Endothelial cell of umbilical vein (primary cell): ENCODE measurements around the gene ACAA1. TPM values are rescaled to one million over a fixed set of nuclear protein-coding genes. Genes with fewer than 3 reads are reported as not detected.

Experiments
- BruUV-seq: library from RNA; stranded (reverse); fragments of 400-500 nt; replicated peaks from 2 replicates; lab custom pipeline; 2021; lab: Mats Ljungman, UMichigan
- CTCF ChIA-PET: fragments of 300-600, 350-600 bp; sonication (Branson Sonifier 250); formaldehyde crosslinking; loops from one replicate; lab custom pipeline; 2021; ENCODE audit warnings: antibody characterized with exemption, inconsistent platforms; lab: Charles Lee
- POLR2A ChIA-PET: fragments of 300-600, 350-600 bp; sonication (Branson Sonifier 250); formaldehyde crosslinking; loops from one replicate; lab custom pipeline; 2021; ENCODE audit warnings: antibody characterized with exemption, inconsistent platforms; lab: Charles Lee
- DNase-seq: peaks from one replicate; pipeline ENCODE4 v3.0.0-alpha.2; 2011; ENCODE audit warnings: low read depth, low spot score
- FAIRE-seq: peaks from 2 replicates; lab custom pipeline; 2011; peaks lifted over from hg19 to GRCh38; lab: Jason Lieb, UNC
- H2AFZ ChIP-seq: 2 replicates; pipeline ENCODE4 v1.6.0; 2012; ENCODE audit warnings: low read depth, low read length, control low read depth, inconsistent platforms
- H3K27ac ChIP-seq: 2 replicates; pipeline ENCODE4 v1.5.1; 2011; ENCODE audit warnings: low read depth, mild to moderate bottlenecking, control low read depth, low read length, moderate library complexity; ENCODE audit not compliant: insufficient read depth
- H3K27me3 ChIP-seq, 2 experiments: 2 replicates each; pipeline versions ENCODE4 v1.6.0 to v1.6.1; 2011; ENCODE audit warnings: low read length in 2 of 2, mixed read lengths in 1 of 2; ENCODE audit not compliant: control insufficient read depth in 2 of 2, insufficient read depth in 2 of 2
- H3K36me3 ChIP-seq, 2 experiments: 2 replicates in 1 of 2; 3 replicates in 1 of 2; pipeline ENCODE4 v1.5.1; 2011; ENCODE audit warnings: low read length in 2 of 2, mild to moderate bottlenecking in 1 of 2, moderate library complexity in 1 of 2; ENCODE audit not compliant: control insufficient read depth in 2 of 2, insufficient read depth in 2 of 2; ENCODE audit errors: extremely low read depth in 1 of 2
- H3K4me1 ChIP-seq: 3 replicates; pipeline ENCODE4 v1.5.1; 2011; ENCODE audit warnings: mild to moderate bottlenecking, low read length; ENCODE audit not compliant: control insufficient read depth, insufficient read depth; ENCODE audit errors: extremely low read depth
- H3K4me2 ChIP-seq: 2 replicates; pipeline ENCODE4 v1.6.1; 2011; ENCODE audit warnings: low read length, control low read depth, mixed read lengths; ENCODE audit not compliant: insufficient read depth
- H3K4me3 ChIP-seq, 3 experiments: fragments of 200-600 bp in 1 of 3; sonication (generic), shearing (Covaris generic) in 1 of 3; replicated peaks in 1 of 3; 2 replicates each; pipeline ENCODE4 v1.5.1; 2011 to 2016; ENCODE audit warnings: control low read depth in 3 of 3, low read length in 3 of 3, mild to moderate bottlenecking in 2 of 3, inconsistent platforms in 1 of 3, low read depth in 1 of 3, moderate library complexity in 1 of 3; ENCODE audit not compliant: insufficient read depth in 1 of 3
- H3K79me2 ChIP-seq: 2 replicates; pipeline ENCODE4 v1.6.0; 2012; ENCODE audit warnings: low read length, inconsistent platforms; ENCODE audit not compliant: control insufficient read depth, insufficient read depth
- H3K9ac ChIP-seq: replicated peaks from 2 replicates; pipeline ENCODE3; 2011; ENCODE audit warnings: low read length, control low read depth; ENCODE audit not compliant: insufficient read depth; ENCODE audit errors: extremely low read depth
- H3K9me1 ChIP-seq: replicated peaks from 3 replicates; pipeline ENCODE4 v1.6.0; 2011; ENCODE audit warnings: mild to moderate bottlenecking, low read length; ENCODE audit not compliant: control insufficient read depth, insufficient read depth; ENCODE audit errors: extremely low read depth
- H3K9me3 ChIP-seq: replicated peaks from 2 replicates; pipeline ENCODE4 v1.5.1; 2012; ENCODE audit warnings: low read length, inconsistent platforms; ENCODE audit not compliant: control insufficient read depth, insufficient read depth
- H4K20me1 ChIP-seq: replicated peaks from 2 replicates; pipeline ENCODE3; 2011; ENCODE audit warnings: mild to moderate bottlenecking, low read length; ENCODE audit not compliant: control insufficient read depth, insufficient read depth; ENCODE audit errors: extremely low read depth
- EZH2 ChIP-seq: IDR thresholded peaks from 2 replicates; pipeline ENCODE4 v1.6.1; 2012; ENCODE audit warnings: borderline replicate concordance, low read depth, mild to moderate bottlenecking, moderate library complexity, low read length, inconsistent platforms; ENCODE audit not compliant: severe bottlenecking
- FOS ChIP-seq: IDR thresholded peaks from 2 replicates; pipeline ENCODE4 v1.6.1; 2011; ENCODE audit warnings: mild to moderate bottlenecking, low read length, moderate library complexity, borderline replicate concordance; ENCODE audit not compliant: insufficient read depth
- GATA2 ChIP-seq: IDR thresholded peaks from 2 replicates; pipeline ENCODE4 v1.7.0; 2011; ENCODE audit warnings: low read depth, mild to moderate bottlenecking, moderate library complexity, mixed read lengths, low read length; ENCODE audit not compliant: insufficient read length, insufficient read depth
- JUN ChIP-seq: IDR thresholded peaks from 2 replicates; pipeline ENCODE4 v1.6.1; 2011; ENCODE audit warnings: borderline replicate concordance, low read depth; ENCODE audit not compliant: insufficient read length, insufficient read depth
- MAX ChIP-seq: IDR thresholded peaks from 2 replicates; pipeline ENCODE4 v1.6.1; 2011; ENCODE audit not compliant: insufficient read depth, insufficient read length
- MYC ChIP-seq: IDR thresholded peaks from one replicate; pipeline ENCODE4 v1.6.1; 2011; ENCODE audit warnings: mild to moderate bottlenecking, low read depth, low read length
- POLR2A ChIP-seq: IDR thresholded peaks from 2 replicates; pipeline ENCODE4 v1.6.1; 2012; ENCODE audit warnings: low read depth, mild to moderate bottlenecking, control low read depth, low read length
- POLR2AphosphoS5 ChIP-seq: IDR thresholded peaks from 2 replicates; pipeline ENCODE4 v1.6.1; 2012; ENCODE audit warnings: low read depth, mild to moderate bottlenecking, control low read depth, low read length, moderate library complexity; ENCODE audit not compliant: insufficient read depth
- dilution Hi-C: fragments of 300-500 bp; cut with MboI; formaldehyde crosslinking; loops from one replicate; pipeline ENCODE4 v1.15.0; 2019; ENCODE audit warnings: low sequenced_read_pairs; ENCODE audit not compliant: extremely low pct_ligation_motif_present
- intact Hi-C: fragments of 100-400 bp; cut with micrococcal nuclease; formaldehyde crosslinking; loops from one replicate; pipeline ENCODE4 v1.10.0; 2022
- polyA plus RNA-seq, 4 experiments: library from polyadenylated mRNA; depleted of rRNA in 3 of 4; stranded (reverse) in 3 of 4; unstranded in 1 of 4; fragments of >200 nt; gene quantifications; 2 replicates each; pipeline versions ENCODE4 v1.2.1 to v1.2.3, GENCODE V29; 2011 to 2012; ENCODE audit warnings: missing spikeins in 1 of 4
- total RNA-seq: library from RNA; stranded (reverse); gene quantifications from 2 replicates; pipeline ENCODE4 v1.2.3, GENCODE V29; 2021
- TF ChIP-seq, protein P1 (sequence below), 2 donors: IDR thresholded peaks; 1 replicate in 1 of 2; 2 replicates in 1 of 2; pipeline ENCODE4 v1.5.1; 2011; ENCODE audit warnings: low read length in 2 of 2, mild to moderate bottlenecking in 2 of 2, moderate library complexity in 2 of 2, control low read depth in 1 of 2, inconsistent platforms in 1 of 2, low read depth in 1 of 2; ENCODE audit not compliant: insufficient read depth in 1 of 2; ENCODE audit errors: extremely low read depth in 1 of 2

ACAA1 gene
- total and polyA plus RNA-seq, 2 donors (not counting 3 experiments of a cell fraction or from before 2014, with no cell fraction given): 52.1 to 53.8 TPM

GRCh38 chr3:38090453-38090852, 46.5 kb downstream of the ACAA1 start:
- dilution Hi-C loops: no loop called here
- POLR2A ChIA-PET: no interaction called here
- no TSS peak for BruUV-seq

More at GRCh38 chr3:38090453-38090852, 46.5 kb downstream of the ACAA1 start:
- no peak for DNase-seq
- CTCF ChIA-PET: no interaction called here
- no peaks in the 10 kb centered on the region for H3K4me1 ChIP-seq
- no peaks in the 10 kb centered on the region for H3K9me1 ChIP-seq
- no peaks in the 10 kb centered on the region for H3K9me3 ChIP-seq
- intact Hi-C loops: no loop called here
- no peak overlapping the region for H3K9ac ChIP-seq
- H3K36me3 ChIP-seq: no peaks in the 10 kb centered on the region
- no peaks in the 10 kb centered on the region for H4K20me1 ChIP-seq
- no peak overlapping the region for H3K4me2 ChIP-seq
- H2AFZ ChIP-seq: no peak overlapping the region
- H3K27ac ChIP-seq: no peak overlapping the region
- no peak overlapping the region for H3K4me3 ChIP-seq
- TF ChIP-seq POLR2A (no peak), EZH2 (no peak), POLR2AphosphoS5 (no peak), MYC (no peak), MAX (no peak), JUN (no peak), FOS (no peak), GATA2 (no peak)
- TF ChIP-seq, protein P1, sequence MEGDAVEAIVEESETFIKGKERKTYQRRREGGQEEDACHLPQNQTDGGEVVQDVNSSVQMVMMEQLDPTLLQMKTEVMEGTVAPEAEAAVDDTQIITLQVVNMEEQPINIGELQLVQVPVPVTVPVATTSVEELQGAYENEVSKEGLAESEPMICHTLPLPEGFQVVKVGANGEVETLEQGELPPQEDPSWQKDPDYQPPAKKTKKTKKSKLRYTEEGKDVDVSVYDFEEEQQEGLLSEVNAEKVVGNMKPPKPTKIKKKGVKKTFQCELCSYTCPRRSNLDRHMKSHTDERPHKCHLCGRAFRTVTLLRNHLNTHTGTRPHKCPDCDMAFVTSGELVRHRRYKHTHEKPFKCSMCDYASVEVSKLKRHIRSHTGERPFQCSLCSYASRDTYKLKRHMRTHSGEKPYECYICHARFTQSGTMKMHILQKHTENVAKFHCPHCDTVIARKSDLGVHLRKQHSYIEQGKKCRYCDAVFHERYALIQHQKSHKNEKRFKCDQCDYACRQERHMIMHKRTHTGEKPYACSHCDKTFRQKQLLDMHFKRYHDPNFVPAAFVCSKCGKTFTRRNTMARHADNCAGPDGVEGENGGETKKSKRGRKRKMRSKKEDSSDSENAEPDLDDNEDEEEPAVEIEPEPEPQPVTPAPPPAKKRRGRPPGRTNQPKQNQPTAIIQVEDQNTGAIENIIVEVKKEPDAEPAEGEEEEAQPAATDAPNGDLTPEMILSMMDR (IDR thresholded peaks at IDR 0.05; ENCODE audit: extremely low read depth in 1 of 2, insufficient read depth in 1 of 2, low read depth in 1 of 2, low read length in 2 of 2): no peak
- no peak for FAIRE-seq
- H3K27me3 ChIP-seq: peaks cover 0 to 2% of the 10 kb centered on the region in 2 experiments
- no peaks in the 10 kb centered on the region for H3K79me2 ChIP-seq
